Astrocyte (in vitro differentiated cells and primary cell): Measurements from ENCODE around the gene CTXND1.

Experiments
- CTCF ChIP-seq: IDR thresholded peaks from 2 replicates; pipeline ENCODE4 v1.5.1; 2011; ENCODE audit warnings: low read depth, mild to moderate bottlenecking, inconsistent platforms, low read length, moderate library complexity; ENCODE audit not compliant: insufficient read depth
- EZH2 ChIP-seq: IDR thresholded peaks from 2 replicates; pipeline ENCODE4 v1.6.1; 2012; ENCODE audit warnings: mild to moderate bottlenecking, low read length, inconsistent platforms; ENCODE audit not compliant: insufficient read depth

GRCh38 chr15:80159811-80160569 lies 92.0 kb downstream of the CTXND1 start:
- TF ChIP-seq CTCF (no peak), EZH2 (no peak)
